Parathyroid adenoma (tissue), 2 donors: ENCODE measurements around the gene CHML.

Experiments used
- H2AFZ ChIP-seq: fragments of 300-600 bp; sonication (generic); one replicate; pipeline ENCODE4 v1.7.0; 2017; ENCODE audit warnings: antibody characterized with exemption, mild to moderate bottlenecking
- H3K27ac ChIP-seq: fragments of 300-600 bp; sonication (generic); one replicate; pipeline ENCODE4 v1.7.0; 2017
- H3K27me3 ChIP-seq: fragments of 300-600 bp; sonication (generic); one replicate; pipeline ENCODE4 v1.7.0; 2017; ENCODE audit warnings: low read length; ENCODE audit not compliant: control insufficient read depth, insufficient read depth
- H3K36me3 ChIP-seq: fragments of 300-600 bp; sonication (generic); one replicate; pipeline ENCODE4 v1.7.0; 2017; ENCODE audit warnings: low read length; ENCODE audit not compliant: control insufficient read depth, insufficient read depth
- H3K4me1 ChIP-seq: fragments of 300-600 bp; sonication (generic); one replicate; pipeline ENCODE4 v1.7.0; 2017; ENCODE audit warnings: control low read depth
- H3K4me2 ChIP-seq: fragments of 300-600 bp; sonication (generic); one replicate; pipeline ENCODE4 v1.7.0; 2017; ENCODE audit warnings: low read length
- H3K4me3 ChIP-seq: fragments of 300-600 bp; sonication (generic); one replicate; pipeline ENCODE4 v1.7.0; 2017; ENCODE audit warnings: low read depth, low read length
- H3K79me2 ChIP-seq: fragments of 300-600 bp; sonication (generic); one replicate; pipeline ENCODE4 v1.7.0; 2017; ENCODE audit warnings: control low read depth
- H3K9ac ChIP-seq: fragments of 300-600 bp; sonication (generic); one replicate; pipeline ENCODE4 v1.7.0; 2017; ENCODE audit warnings: mild to moderate bottlenecking
- H3K9me3 ChIP-seq: fragments of 300-600 bp; sonication (generic); one replicate; pipeline ENCODE4 v1.7.0; 2017; ENCODE audit warnings: low read length; ENCODE audit not compliant: control insufficient read depth
- TF ChIP-seq, protein P1 (sequence below): fragments of 300-600 bp; sonication (generic); IDR thresholded peaks from one replicate; pipeline ENCODE4 v1.7.0; 2017; ENCODE audit warnings: antibody characterized with exemption, mild to moderate bottlenecking
- donor health status: primary hyperparathyroidism.

Gene CHML

DNA sequence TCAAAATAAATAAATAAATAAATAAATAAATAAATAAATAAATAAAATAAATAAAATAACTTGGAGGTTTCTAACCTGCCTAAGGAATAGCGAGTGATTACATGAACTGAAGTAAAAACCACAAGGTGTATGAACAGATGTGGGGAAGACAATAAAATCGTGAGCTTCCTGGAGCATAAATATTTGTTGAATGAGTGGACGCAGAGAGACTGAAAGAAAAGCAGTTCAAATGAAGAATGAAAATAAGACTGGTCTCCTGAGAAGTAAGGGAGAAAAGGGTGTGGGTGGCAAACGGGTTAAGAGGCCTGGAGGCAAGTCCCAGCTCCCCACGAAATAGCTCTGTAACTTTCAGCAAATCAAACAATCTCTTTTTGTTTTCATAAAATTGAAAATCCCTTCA is 33.6 kb downstream of the CHML start:
- Histone ChIP-seq H3K27me3 (no peaks in the 10 kb centered on the region), H3K9ac (no peak overlapping the region), H2AFZ (no peak overlapping the region)

DNA sequence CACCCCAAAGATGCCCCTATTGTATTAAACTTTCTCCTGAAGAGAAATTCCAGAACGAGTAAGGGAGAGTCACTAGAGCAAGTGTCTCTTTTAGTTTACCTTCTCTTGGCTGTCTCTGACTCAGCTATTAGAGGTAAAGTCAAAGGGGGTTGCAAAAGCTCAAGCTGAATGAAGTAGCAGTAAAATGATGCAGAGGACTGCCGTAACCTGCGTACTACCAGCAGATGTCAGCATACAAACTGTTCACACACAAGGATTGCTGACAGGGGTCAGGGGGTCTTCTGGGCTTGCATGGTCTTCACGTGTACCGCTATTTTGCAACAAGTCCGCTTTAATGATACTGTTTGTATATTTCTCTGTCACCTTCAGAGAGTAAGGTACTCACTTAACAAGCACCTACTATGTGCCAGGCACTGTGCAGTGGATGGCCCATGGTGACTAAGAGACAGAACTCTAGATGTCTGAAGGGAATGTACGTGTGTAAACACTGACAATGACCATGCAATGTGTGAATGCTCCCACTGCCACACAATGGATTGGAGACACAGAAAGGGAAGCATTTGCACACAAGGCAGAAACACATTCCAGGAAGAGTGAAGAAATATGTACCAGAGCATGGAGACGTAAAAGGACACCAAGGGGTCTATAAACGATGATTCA is 34.9 kb downstream of the CHML start:
- Histone ChIP-seq H3K27me3 (no peaks in the 10 kb centered on the region), H3K4me3 (no peak overlapping the region), H3K4me2 (no peak overlapping the region), H3K27ac (no peak overlapping the region), H3K4me1 (no peaks in the 10 kb centered on the region), H3K9me3 (no peaks in the 10 kb centered on the region), H3K9ac (no peak overlapping the region), H3K36me3 (no peaks in the 10 kb centered on the region), H2AFZ (no peak overlapping the region), H3K79me2 (no peaks in the 10 kb centered on the region)
- TF ChIP-seq, protein P1, sequence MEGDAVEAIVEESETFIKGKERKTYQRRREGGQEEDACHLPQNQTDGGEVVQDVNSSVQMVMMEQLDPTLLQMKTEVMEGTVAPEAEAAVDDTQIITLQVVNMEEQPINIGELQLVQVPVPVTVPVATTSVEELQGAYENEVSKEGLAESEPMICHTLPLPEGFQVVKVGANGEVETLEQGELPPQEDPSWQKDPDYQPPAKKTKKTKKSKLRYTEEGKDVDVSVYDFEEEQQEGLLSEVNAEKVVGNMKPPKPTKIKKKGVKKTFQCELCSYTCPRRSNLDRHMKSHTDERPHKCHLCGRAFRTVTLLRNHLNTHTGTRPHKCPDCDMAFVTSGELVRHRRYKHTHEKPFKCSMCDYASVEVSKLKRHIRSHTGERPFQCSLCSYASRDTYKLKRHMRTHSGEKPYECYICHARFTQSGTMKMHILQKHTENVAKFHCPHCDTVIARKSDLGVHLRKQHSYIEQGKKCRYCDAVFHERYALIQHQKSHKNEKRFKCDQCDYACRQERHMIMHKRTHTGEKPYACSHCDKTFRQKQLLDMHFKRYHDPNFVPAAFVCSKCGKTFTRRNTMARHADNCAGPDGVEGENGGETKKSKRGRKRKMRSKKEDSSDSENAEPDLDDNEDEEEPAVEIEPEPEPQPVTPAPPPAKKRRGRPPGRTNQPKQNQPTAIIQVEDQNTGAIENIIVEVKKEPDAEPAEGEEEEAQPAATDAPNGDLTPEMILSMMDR, result no peak

More for the DNA sequence above, 33.6 kb downstream of the CHML start:
- H3K27ac ChIP-seq, result no peak overlapping the region
- TF ChIP-seq, protein P1, result no peak
- no peak overlapping the region for H3K4me3 ChIP-seq
- no peaks in the 10 kb centered on the region for H3K9me3 ChIP-seq
- no peaks in the 10 kb centered on the region for H3K79me2 ChIP-seq
- no peaks in the 10 kb centered on the region for H3K4me1 ChIP-seq
- H3K4me2 ChIP-seq, result no peak overlapping the region
- no peaks in the 10 kb centered on the region for H3K36me3 ChIP-seq

GRCh38 chr1:241603731-241604245 is 36.4 kb downstream of the CHML start:
- H3K36me3 ChIP-seq, result no peaks in the 10 kb centered on the region
- H3K9me3 ChIP-seq, result no peaks in the 10 kb centered on the region
- H3K27ac ChIP-seq, result no peak overlapping the region
- no peak overlapping the region for H3K9ac ChIP-seq
- H3K27me3 ChIP-seq, result no peaks in the 10 kb centered on the region
- no peaks in the 10 kb centered on the region for H3K79me2 ChIP-seq
- H3K4me3 ChIP-seq, result no peak overlapping the region
- H3K4me2 ChIP-seq, result no peak overlapping the region
- no peak overlapping the region for H2AFZ ChIP-seq
- no peaks in the 10 kb centered on the region for H3K4me1 ChIP-seq
- TF ChIP-seq, protein P1, result no peak

DNA sequence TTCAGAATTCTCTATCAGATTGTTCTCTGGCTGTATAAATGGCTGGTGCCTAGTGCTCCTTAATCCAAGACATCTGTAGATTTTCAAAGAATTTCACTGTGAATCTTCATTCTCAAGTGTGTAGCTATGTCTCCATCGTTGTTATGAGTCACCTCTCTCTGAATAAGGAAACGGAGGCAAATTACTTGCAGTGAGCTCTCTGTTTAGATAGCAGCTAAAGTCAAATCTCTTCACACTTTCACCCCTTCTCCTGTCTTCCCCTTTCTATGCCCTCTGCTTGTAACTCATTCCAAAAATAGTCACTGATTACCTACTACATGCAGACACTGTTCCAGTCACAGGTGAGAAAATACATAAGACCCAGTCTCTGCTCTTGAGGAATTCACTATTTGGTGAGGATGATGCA is 39.7 kb downstream of the CHML start:
- Histone ChIP-seq H3K4me2 (no peak overlapping the region), H3K27me3 (no peaks in the 10 kb centered on the region), H3K4me3 (no peak overlapping the region), H3K36me3 (no peaks in the 10 kb centered on the region), H3K9ac (no peak overlapping the region), H3K27ac (no peak overlapping the region), H3K79me2 (no peaks in the 10 kb centered on the region), H3K4me1 (no peaks in the 10 kb centered on the region), H2AFZ (no peak overlapping the region), H3K9me3 (no peaks in the 10 kb centered on the region)
- TF ChIP-seq, protein P1, result no peak

DNA sequence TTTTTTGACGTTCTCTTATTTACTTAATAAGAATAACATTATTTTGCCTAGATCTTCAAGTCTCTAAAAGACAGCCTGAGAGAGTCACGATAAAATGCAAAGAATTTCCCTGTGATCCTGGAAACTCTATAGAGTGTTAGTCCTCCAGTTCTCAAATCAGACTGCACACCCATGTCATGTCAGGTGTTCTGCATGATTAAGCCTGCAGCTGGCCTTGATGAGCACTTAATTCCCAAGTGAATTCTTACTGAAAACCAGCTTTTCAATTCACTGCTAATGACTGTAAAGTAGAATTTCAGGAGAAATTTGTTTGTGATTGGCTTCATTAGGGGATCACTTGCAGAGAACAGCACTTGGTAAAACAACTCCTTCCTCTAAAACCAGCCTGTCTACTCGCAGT is 41.9 kb downstream of the CHML start:
- H3K27ac ChIP-seq, result no peak overlapping the region
- H3K79me2 ChIP-seq, result no peaks in the 10 kb centered on the region
- H3K27me3 ChIP-seq, result no peaks in the 10 kb centered on the region
- no peaks in the 10 kb centered on the region for H3K9me3 ChIP-seq
- no peak overlapping the region for H3K4me2 ChIP-seq
- TF ChIP-seq, protein P1, result no peak
- no peaks in the 10 kb centered on the region for H3K36me3 ChIP-seq
- no peak overlapping the region for H2AFZ ChIP-seq
- H3K9ac ChIP-seq, result no peak overlapping the region
- no peaks in the 10 kb centered on the region for H3K4me1 ChIP-seq
- H3K4me3 ChIP-seq, result no peak overlapping the region
